HepG2 (cell line): ENCODE results near the gene LRP5. TPM values are rescaled to one million over a fixed set of nuclear protein-coding genes. Genes with fewer than 3 reads are reported as not detected.

Experiments
- ARNTL ChIP-seq: sonication (generic); formaldehyde crosslinking; IDR thresholded peaks from 2 replicates; pipeline ENCODE4 v1.4.0; 2020; ENCODE audit warnings: mild to moderate bottlenecking, missing genetic modification reagents
- ATF2 ChIP-seq: sonication (generic); formaldehyde crosslinking; IDR thresholded peaks from 2 replicates; pipeline ENCODE4 v1.4.0; 2020; ENCODE audit warnings: missing genetic modification reagents
- CAMTA2 ChIP-seq: sonication (generic); formaldehyde crosslinking; IDR thresholded peaks from 2 replicates; pipeline ENCODE4 v1.4.0; 2020; ENCODE audit warnings: mild to moderate bottlenecking, missing genetic modification reagents, borderline replicate concordance
- ERF ChIP-seq: IDR thresholded peaks from 2 replicates; pipeline ENCODE4 v1.6.1; 2018; ENCODE audit warnings: missing biosample characterization, missing genetic modification reagents
- GATAD1 ChIP-seq: IDR thresholded peaks from 2 replicates; pipeline ENCODE4 v1.6.1; 2016; ENCODE audit warnings: missing genetic modification reagents, missing compliant biosample characterization
- NFAT5 ChIP-seq: sonication (generic); formaldehyde crosslinking; IDR thresholded peaks from 2 replicates; pipeline ENCODE4 v1.4.0; 2020; ENCODE audit warnings: missing genetic modification reagents
- NFYB ChIP-seq: sonication (generic); formaldehyde crosslinking; IDR thresholded peaks from 2 replicates; pipeline ENCODE4 v1.4.0; 2020; ENCODE audit warnings: missing genetic modification reagents
- NPAS2 ChIP-seq: sonication (generic); formaldehyde crosslinking; IDR thresholded peaks from 2 replicates; pipeline ENCODE4 v1.8.0; 2022; ENCODE audit warnings: mild to moderate bottlenecking, missing genetic modification reagents, borderline replicate concordance
- RFXAP ChIP-seq: sonication (generic); formaldehyde crosslinking; IDR thresholded peaks from 2 replicates; pipeline ENCODE4 v1.4.0; 2020; ENCODE audit warnings: missing genetic modification reagents, borderline replicate concordance
- SMARCC2 ChIP-seq: fragments of 450-650 bp; IDR thresholded peaks from 2 replicates; pipeline ENCODE4 v1.6.1; 2017; ENCODE audit warnings: antibody characterized with exemption, mild to moderate bottlenecking
- SOX5 ChIP-seq: IDR thresholded peaks from 2 replicates; pipeline ENCODE4 v1.6.1; 2016; ENCODE audit warnings: borderline replicate concordance
- ZFP37 ChIP-seq: sonication (generic); formaldehyde crosslinking; IDR thresholded peaks from 2 replicates; pipeline ENCODE4 v1.4.0; 2020; ENCODE audit warnings: missing genetic modification reagents, borderline replicate concordance
- ZNF230 ChIP-seq: sonication (generic); formaldehyde crosslinking; IDR thresholded peaks from 2 replicates; pipeline ENCODE4 v1.4.0; 2020; ENCODE audit warnings: mild to moderate bottlenecking, missing genetic modification reagents
- ZNF430 ChIP-seq: sonication (generic); formaldehyde crosslinking; IDR thresholded peaks from 2 replicates; pipeline ENCODE4 v1.9.0; 2021; ENCODE audit warnings: mild to moderate bottlenecking, missing genetic modification reagents
- ZNF558 ChIP-seq: sonication (generic); formaldehyde crosslinking; IDR thresholded peaks from 2 replicates; pipeline ENCODE4 v1.9.0; 2022; ENCODE audit warnings: mild to moderate bottlenecking, missing genetic modification reagents, borderline replicate concordance
- ZNF724P ChIP-seq: sonication (generic); formaldehyde crosslinking; IDR thresholded peaks from 2 replicates; pipeline ENCODE4 v1.8.0; 2022; ENCODE audit warnings: missing genetic modification reagents, borderline replicate concordance
- ZNF737 ChIP-seq: sonication (generic); formaldehyde crosslinking; IDR thresholded peaks from 2 replicates; pipeline ENCODE4 v1.5.0; 2020; ENCODE audit warnings: missing genetic modification reagents, mild to moderate bottlenecking, borderline replicate concordance
- ZNF841 ChIP-seq: sonication (generic); formaldehyde crosslinking; IDR thresholded peaks from 2 replicates; pipeline ENCODE4 v1.8.1; 2023; ENCODE audit warnings: missing genetic modification reagents, borderline replicate concordance
- polyA plus RNA-seq, 8 experiments: library from polyadenylated mRNA; depleted of rRNA in 3 of 8; stranded (reverse) in 7 of 8; unstranded in 1 of 8; fragments of >200 nt; fragmentation: Illumina TruSeq in 4 of 8; extraction: Trizol in 4 of 8; gene quantifications; 2 replicates each; pipeline versions ENCODE4 v1.2.1 to v1.2.3, GENCODE V29; 2011 to 2016; ENCODE audit warnings: low read depth in 4 of 8, missing spikeins in 1 of 8, mixed read lengths in 1 of 8; ENCODE audit not compliant: insufficient read depth in 1 of 8
- total RNA-seq, 5 experiments: library from RNA; depleted of rRNA; stranded (reverse); fragments of >200 nt; fragmentation: Illumina TruSeq; extraction: Trizol; gene quantifications; 2 replicates each; pipeline ENCODE4 v1.2.3, GENCODE V29; 2016; ENCODE audit warnings: low read depth in 1 of 5
- TF ChIP-seq, protein P1 (sequence below): sonication (generic); formaldehyde crosslinking; IDR thresholded peaks from 2 replicates; pipeline ENCODE4 v1.4.0; 2020; ENCODE audit warnings: missing genetic modification reagents
- TF ChIP-seq, protein P2 (sequence below): sonication (generic); formaldehyde crosslinking; IDR thresholded peaks from 2 replicates; pipeline ENCODE4 v1.4.0; 2020; ENCODE audit warnings: mild to moderate bottlenecking, missing genetic modification reagents

LRP5 gene
- total and polyA plus RNA-seq, 2 of the 13 experiments (the other 11 are each of a cell fraction or from before 2014, with no cell fraction given) = 40.4 to 64.0 TPM

GRCh38 chr11:68331338-68331947 lies 19.1 kb downstream of the LRP5 start (continued):
- TF ChIP-seq NFAT5 (CRISPR knock-in tag) (peak; percentile 55; the same call in 1 of the 2 replicates), ZNF558 (0 out of 2 replicates have a peak, but pooled peaks have one; percentile 64), ATF2 (no peak), ZNF230 (CRISPR knock-in tag) (peak; percentile 24; the same call in 1 of the 2 replicates), NFYB (CRISPR knock-in tag) (no peak), SOX5 (CRISPR knock-in tag) (peak; percentile 55; the same call in 1 of the 2 replicates), ZNF841 (CRISPR knock-in tag) (no peak), CAMTA2 (CRISPR knock-in tag) (no peak), ZNF430 (CRISPR knock-in tag) (no peak), SMARCC2 (no peak), ZNF724P (no peak), ERF (peak; percentile 37), ZNF737 (CRISPR knock-in tag) (no peak), NPAS2 (CRISPR knock-in tag) (no peak), RFXAP (peak; percentile 31; the same call in 1 of the 2 replicates), ARNTL (CRISPR knock-in tag) (peak; percentile 83), GATAD1 (CRISPR knock-in tag) (0 out of 2 replicates have a peak, but pooled peaks have one; percentile 39), ZFP37 (CRISPR knock-in tag) (no peak)
- TF ChIP-seq, protein P1, sequence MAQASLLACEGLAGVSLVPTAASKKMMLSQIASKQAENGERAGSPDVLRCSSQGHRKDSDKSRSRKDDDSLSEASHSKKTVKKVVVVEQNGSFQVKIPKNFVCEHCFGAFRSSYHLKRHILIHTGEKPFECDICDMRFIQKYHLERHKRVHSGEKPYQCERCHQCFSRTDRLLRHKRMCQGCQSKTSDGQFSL (CRISPR knock-in tag) = peak; percentile 51; the same call in 1 of the 2 replicates
- TF ChIP-seq, protein P2, sequence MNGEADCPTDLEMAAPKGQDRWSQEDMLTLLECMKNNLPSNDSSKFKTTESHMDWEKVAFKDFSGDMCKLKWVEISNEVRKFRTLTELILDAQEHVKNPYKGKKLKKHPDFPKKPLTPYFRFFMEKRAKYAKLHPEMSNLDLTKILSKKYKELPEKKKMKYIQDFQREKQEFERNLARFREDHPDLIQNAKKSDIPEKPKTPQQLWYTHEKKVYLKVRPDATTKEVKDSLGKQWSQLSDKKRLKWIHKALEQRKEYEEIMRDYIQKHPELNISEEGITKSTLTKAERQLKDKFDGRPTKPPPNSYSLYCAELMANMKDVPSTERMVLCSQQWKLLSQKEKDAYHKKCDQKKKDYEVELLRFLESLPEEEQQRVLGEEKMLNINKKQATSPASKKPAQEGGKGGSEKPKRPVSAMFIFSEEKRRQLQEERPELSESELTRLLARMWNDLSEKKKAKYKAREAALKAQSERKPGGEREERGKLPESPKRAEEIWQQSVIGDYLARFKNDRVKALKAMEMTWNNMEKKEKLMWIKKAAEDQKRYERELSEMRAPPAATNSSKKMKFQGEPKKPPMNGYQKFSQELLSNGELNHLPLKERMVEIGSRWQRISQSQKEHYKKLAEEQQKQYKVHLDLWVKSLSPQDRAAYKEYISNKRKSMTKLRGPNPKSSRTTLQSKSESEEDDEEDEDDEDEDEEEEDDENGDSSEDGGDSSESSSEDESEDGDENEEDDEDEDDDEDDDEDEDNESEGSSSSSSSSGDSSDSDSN (CRISPR knock-in tag) = peak; percentile 39
